HepG2 (cell line): ENCODE results near the gene DGCR2. TPM values are rescaled to one million over a fixed set of nuclear protein-coding genes. Genes with fewer than 3 reads are reported as not detected.
"Not testable (repeated sequence)": the region's sequence is repeated elsewhere in the genome, so short reads cannot be mapped to it uniquely, and the experiment has no call there.

ENCODE experiments used
- ATAC-seq: fragments of 200-7000 bp; cut with Tn5 transposase; 3 replicates; pipeline ENCODE4 v1.9.1; 2020; ENCODE audit warnings: mild to moderate bottlenecking, moderate library complexity
- BruUV-seq: library from RNA; stranded (reverse); fragments of 400-500 nt; replicated peaks from 2 replicates; lab custom pipeline; 2021; lab: Mats Ljungman, UMichigan
- CTCF ChIA-PET: fragments of 300-600 bp; formaldehyde crosslinking; extraction: SDS; loops from one replicate; lab custom pipeline; 2021; ENCODE audit warnings: low total read pairs, inconsistent platforms, low intra/inter-chr PET ratio; lab: Yijun Ruan, JAX
- POLR2A ChIA-PET: fragments of 350-600 bp; sonication (Branson Sonifier 250); formaldehyde crosslinking; loops from one replicate; lab custom pipeline; 2020; ENCODE audit warnings: antibody characterized with exemption, inconsistent platforms; lab: Yijun Ruan, JAX
- DNase-seq: peaks from one replicate; pipeline ENCODE4 v3.0.0-alpha.2; 2015; ENCODE audit warnings: low spot score
- FAIRE-seq: peaks from 3 replicates; lab custom pipeline; 2011; peaks lifted over from hg19 to GRCh38; lab: Jason Lieb, UNC
- H2AFZ ChIP-seq: one replicate; pipeline ENCODE4 v1.6.1; 2011; ENCODE audit warnings: low read length, inconsistent platforms
- H3K27ac ChIP-seq: fragments of 300-600 bp; 3 replicates; pipeline ENCODE4 v1.8.0; 2011; ENCODE audit warnings: mixed run types, mild to moderate bottlenecking, mixed read lengths, low read length, inconsistent platforms; ENCODE audit not compliant: insufficient read depth; ENCODE audit errors: extremely low read length
- H3K27me3 ChIP-seq, 2 experiments: fragments of 200-600 bp in 1 of 2; 2 replicates in 1 of 2; 3 replicates in 1 of 2; pipeline versions ENCODE4 v1.6.0 to v1.8.0; 2011; ENCODE audit warnings: low read length in 2 of 2, mild to moderate bottlenecking in 2 of 2, moderate library complexity in 2 of 2, inconsistent platforms in 1 of 2; ENCODE audit not compliant: insufficient read depth in 2 of 2, control insufficient read depth in 1 of 2
- H3K36me3 ChIP-seq, 2 experiments: fragments of 200-600 bp in 1 of 2; replicated peaks in 1 of 2; 2 replicates in 1 of 2; 3 replicates in 1 of 2; pipeline versions ENCODE4 v1.5.1 to v1.8.0; 2011; ENCODE audit warnings: low read length in 2 of 2, inconsistent platforms in 1 of 2; ENCODE audit not compliant: insufficient read depth in 2 of 2, control insufficient read depth in 1 of 2
- H3K4me1 ChIP-seq: 2 replicates; pipeline ENCODE4 v1.5.1; 2012; ENCODE audit warnings: low read length, inconsistent platforms; ENCODE audit not compliant: insufficient read depth
- H3K4me2 ChIP-seq: 2 replicates; pipeline ENCODE4 v1.6.0; 2011; ENCODE audit warnings: low read depth, low read length, inconsistent platforms
- H3K4me3 ChIP-seq, 3 experiments: fragments of 200-600 bp in 1 of 3; sonication (generic), shearing (Covaris generic) in 1 of 3; replicated peaks in 1 of 3; 2 replicates each; pipeline ENCODE4 v1.5.1; 2011 to 2016; ENCODE audit warnings: low read length in 3 of 3, inconsistent platforms in 2 of 3, low read depth in 2 of 3, mild to moderate bottlenecking in 2 of 3, control low read depth in 1 of 3, mixed read lengths in 1 of 3; ENCODE audit not compliant: insufficient read depth in 1 of 3
- H3K79me2 ChIP-seq: one replicate; pipeline ENCODE4 v1.6.1; 2011; ENCODE audit warnings: low read length, inconsistent platforms; ENCODE audit not compliant: insufficient read depth
- H3K9ac ChIP-seq: 2 replicates; pipeline ENCODE4 v1.6.0; 2011; ENCODE audit warnings: mild to moderate bottlenecking, low read depth, low read length, inconsistent platforms; ENCODE audit not compliant: insufficient read depth
- H3K9me3 ChIP-seq: 2 replicates; pipeline ENCODE4 v1.5.1; 2012; ENCODE audit warnings: mild to moderate bottlenecking, low read length
- H4K20me1 ChIP-seq: 2 replicates; pipeline ENCODE4 v1.6.0; 2011; ENCODE audit warnings: inconsistent platforms, mild to moderate bottlenecking, low read length, moderate library complexity; ENCODE audit not compliant: insufficient read depth
- KDM2A ChIP-seq: sonication (generic); formaldehyde crosslinking; IDR thresholded peaks from 2 replicates; pipeline ENCODE4 v1.4.0; 2020; ENCODE audit warnings: low read depth, missing genetic modification reagents, borderline replicate concordance
- MTA1 ChIP-seq: sonication (generic); formaldehyde crosslinking; IDR thresholded peaks from 2 replicates; pipeline ENCODE4 v1.4.0; 2020; ENCODE audit warnings: missing genetic modification reagents, mild to moderate bottlenecking, borderline replicate concordance
- SCMH1 ChIP-seq: sonication (generic); formaldehyde crosslinking; IDR thresholded peaks from 2 replicates; pipeline ENCODE4 v1.9.0; 2021; ENCODE audit warnings: missing genetic modification reagents, mild to moderate bottlenecking, borderline replicate concordance
- SIN3A ChIP-seq: IDR thresholded peaks from 2 replicates; pipeline ENCODE4 v1.6.1; 2011; ENCODE audit warnings: low read depth, mild to moderate bottlenecking, control low read depth, low read length, borderline replicate concordance
- SSRP1 ChIP-seq: IDR thresholded peaks from 2 replicates; pipeline ENCODE4 v1.6.1; 2016; ENCODE audit warnings: control low read depth
- ZBTB42 ChIP-seq: sonication (generic); formaldehyde crosslinking; IDR thresholded peaks from 2 replicates; pipeline ENCODE4 v1.5.0; 2020; ENCODE audit warnings: mild to moderate bottlenecking, missing genetic modification reagents
- ZNF674 ChIP-seq: sonication (generic); formaldehyde crosslinking; IDR thresholded peaks from 2 replicates; pipeline ENCODE4 v1.5.0; 2020; ENCODE audit warnings: low read depth, mild to moderate bottlenecking, missing genetic modification reagents
- WGBS: methylation state at CpG from one replicate; pipeline ENCODE4 v1.1.6; 2017; ENCODE audit warnings: low lambda C conversion rate; 5-methylcytosine and 5-hydroxymethylcytosine counted together
- in situ Hi-C: cut with HindIII; loops from 2 replicates; pipeline ENCODE4 v1.10.0; 2017; ENCODE audit warnings: low pct_unique_long_range_greater_than_20kb; ENCODE audit not compliant: extremely low pct_ligation_motif_present
- intact Hi-C: fragments of 100-400 bp; cut with micrococcal nuclease; formaldehyde crosslinking; loops from one replicate; pipeline ENCODE4 v1.10.0; 2022; ENCODE audit not compliant: unreplicated experiment
- polyA plus RNA-seq, 8 experiments: library from polyadenylated mRNA; depleted of rRNA in 3 of 8; stranded (reverse) in 7 of 8; unstranded in 1 of 8; fragments of >200 nt; fragmentation: Illumina TruSeq in 4 of 8; extraction: Trizol in 4 of 8; gene quantifications; 2 replicates each; pipeline versions ENCODE4 v1.2.1 to v1.2.3, GENCODE V29; 2011 to 2016; ENCODE audit warnings: low read depth in 4 of 8, missing spikeins in 1 of 8, mixed read lengths in 1 of 8; ENCODE audit not compliant: insufficient read depth in 1 of 8
- total RNA-seq, 5 experiments: library from RNA; depleted of rRNA; stranded (reverse); fragments of >200 nt; fragmentation: Illumina TruSeq; extraction: Trizol; gene quantifications; 2 replicates each; pipeline ENCODE4 v1.2.3, GENCODE V29; 2016; ENCODE audit warnings: low read depth in 1 of 5
- TF ChIP-seq, protein P1 (sequence below): fragments of 450-650 bp; IDR thresholded peaks from 2 replicates; pipeline ENCODE4 v1.6.1; 2017
- TF ChIP-seq, protein P2 (sequence below): sonication (generic); formaldehyde crosslinking; IDR thresholded peaks from 2 replicates; pipeline ENCODE4 v1.4.0; 2020; ENCODE audit warnings: missing genetic modification reagents, borderline replicate concordance
- TF ChIP-seq, protein P3 (sequence below): sonication (generic); formaldehyde crosslinking; IDR thresholded peaks from 2 replicates; pipeline ENCODE4 v1.8.1; 2023; ENCODE audit warnings: mild to moderate bottlenecking, missing genetic modification reagents, borderline replicate concordance
- TF ChIP-seq, protein P4 (sequence below): sonication (generic); formaldehyde crosslinking; IDR thresholded peaks from 2 replicates; pipeline ENCODE4 v1.4.0; 2020; ENCODE audit warnings: mild to moderate bottlenecking, missing genetic modification reagents

Gene DGCR2
- total and polyA plus RNA-seq, 2 of the 13 experiments (the other 11 are each of a cell fraction or from before 2014, with no cell fraction given) = 23.1 to 35.3 TPM

DNA sequence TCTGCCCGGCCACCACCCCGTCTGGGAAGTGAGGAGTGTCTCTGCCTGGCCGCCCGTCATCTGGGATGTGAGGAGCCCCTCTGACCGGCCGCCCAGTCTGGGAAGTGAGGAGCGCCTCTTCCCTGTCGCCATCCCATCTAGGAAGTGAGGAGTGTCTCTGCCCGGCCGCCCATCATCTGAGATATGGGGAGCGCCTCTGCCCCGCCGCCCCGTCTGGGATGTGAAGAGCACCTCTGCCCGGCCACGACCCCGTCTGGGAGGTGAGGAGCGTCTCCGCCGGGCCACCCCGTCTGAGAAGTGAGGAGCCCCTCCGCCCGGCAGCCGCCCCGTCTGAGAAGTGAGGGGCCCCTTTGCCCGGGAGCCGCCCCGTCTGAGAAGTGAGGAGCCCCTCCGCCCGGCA, 38.1 kb downstream of the DGCR2 start:
- DNase-seq, H3K27me3 ChIP-seq, H3K4me3 ChIP-seq, H3K4me2 ChIP-seq, POLR2A ChIA-PET, H2AFZ ChIP-seq, FAIRE-seq, H3K9me3 ChIP-seq, H3K9ac ChIP-seq, H4K20me1 ChIP-seq, CTCF ChIA-PET, H3K79me2 ChIP-seq, ATAC-seq, in situ Hi-C loops, intact Hi-C loops, BruUV-seq, H3K27ac ChIP-seq: not testable (repeated sequence)
- no CpG with 5 or more reads among the region's 30 CpGs for WGBS
- Histone ChIP-seq H3K4me1 (peaks cover 11% of the 10 kb centered on the region), H3K36me3 (peaks cover 5 to 31% of the 10 kb centered on the region in 2 experiments)

DNA sequence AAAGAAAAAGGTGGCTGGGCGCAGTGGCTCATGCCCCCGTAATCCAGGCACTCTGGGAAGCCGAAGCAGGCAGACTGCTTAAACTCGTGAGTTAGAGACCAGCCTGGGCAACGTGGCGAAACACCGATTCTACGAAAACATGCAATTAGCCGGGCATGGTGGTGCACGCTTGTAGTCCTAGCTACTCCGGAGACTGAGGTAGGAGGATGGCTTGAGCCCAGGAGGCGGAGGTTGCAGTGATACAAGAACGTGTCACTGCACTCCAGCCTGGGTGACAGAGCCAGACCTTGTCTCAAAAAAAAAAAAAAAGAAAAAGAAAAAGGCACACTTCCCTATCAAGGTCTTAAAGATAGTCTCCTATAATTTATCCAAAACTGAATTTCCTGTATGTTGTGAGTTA, 39.4 kb downstream of the DGCR2 start:
- H3K4me2 ChIP-seq = no peak overlapping the region
- H3K9me3 ChIP-seq = no peaks in the 10 kb centered on the region
- H3K27ac ChIP-seq = no peak overlapping the region
- H3K4me1 ChIP-seq = peaks cover 6% of the 10 kb centered on the region
- peaks cover 1 to 24% of the 10 kb centered on the region in 2 experiments; a peak in 4 of 5 replicates for H3K36me3 ChIP-seq
- H3K9ac ChIP-seq = no peak overlapping the region
- 82% methylated on average over 13 of the region's 13 CpGs for WGBS
- DNase-seq (no peak), FAIRE-seq (no peak), ATAC-seq (no peak)
- intact Hi-C loops = no loop called here
- CTCF ChIA-PET = no interaction called here
- H3K79me2 ChIP-seq = no peaks in the 10 kb centered on the region
- no TSS peak for BruUV-seq
- H4K20me1 ChIP-seq = 0 out of 2 replicates have a peak, but pooled peaks cover 4% of the 10 kb centered on the region
- H3K4me3 ChIP-seq = no peak overlapping the region
- POLR2A ChIA-PET = no interaction called here
- no peaks in the 10 kb centered on the region for H3K27me3 ChIP-seq
- in situ Hi-C loops = no loop called here
- H2AFZ ChIP-seq = no peak overlapping the region
- TF ChIP-seq, protein P1, sequence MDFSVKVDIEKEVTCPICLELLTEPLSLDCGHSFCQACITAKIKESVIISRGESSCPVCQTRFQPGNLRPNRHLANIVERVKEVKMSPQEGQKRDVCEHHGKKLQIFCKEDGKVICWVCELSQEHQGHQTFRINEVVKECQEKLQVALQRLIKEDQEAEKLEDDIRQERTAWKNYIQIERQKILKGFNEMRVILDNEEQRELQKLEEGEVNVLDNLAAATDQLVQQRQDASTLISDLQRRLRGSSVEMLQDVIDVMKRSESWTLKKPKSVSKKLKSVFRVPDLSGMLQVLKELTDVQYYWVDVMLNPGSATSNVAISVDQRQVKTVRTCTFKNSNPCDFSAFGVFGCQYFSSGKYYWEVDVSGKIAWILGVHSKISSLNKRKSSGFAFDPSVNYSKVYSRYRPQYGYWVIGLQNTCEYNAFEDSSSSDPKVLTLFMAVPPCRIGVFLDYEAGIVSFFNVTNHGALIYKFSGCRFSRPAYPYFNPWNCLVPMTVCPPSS = no peak
- TF ChIP-seq SIN3A (no peak), MTA1 (CRISPR knock-in tag) (no peak), KDM2A (no peak), SSRP1 (CRISPR knock-in tag) (no peak), ZNF674 (no peak), SCMH1 (CRISPR knock-in tag) (no peak), ZBTB42 (CRISPR knock-in tag) (no peak)
- TF ChIP-seq, protein P2, sequence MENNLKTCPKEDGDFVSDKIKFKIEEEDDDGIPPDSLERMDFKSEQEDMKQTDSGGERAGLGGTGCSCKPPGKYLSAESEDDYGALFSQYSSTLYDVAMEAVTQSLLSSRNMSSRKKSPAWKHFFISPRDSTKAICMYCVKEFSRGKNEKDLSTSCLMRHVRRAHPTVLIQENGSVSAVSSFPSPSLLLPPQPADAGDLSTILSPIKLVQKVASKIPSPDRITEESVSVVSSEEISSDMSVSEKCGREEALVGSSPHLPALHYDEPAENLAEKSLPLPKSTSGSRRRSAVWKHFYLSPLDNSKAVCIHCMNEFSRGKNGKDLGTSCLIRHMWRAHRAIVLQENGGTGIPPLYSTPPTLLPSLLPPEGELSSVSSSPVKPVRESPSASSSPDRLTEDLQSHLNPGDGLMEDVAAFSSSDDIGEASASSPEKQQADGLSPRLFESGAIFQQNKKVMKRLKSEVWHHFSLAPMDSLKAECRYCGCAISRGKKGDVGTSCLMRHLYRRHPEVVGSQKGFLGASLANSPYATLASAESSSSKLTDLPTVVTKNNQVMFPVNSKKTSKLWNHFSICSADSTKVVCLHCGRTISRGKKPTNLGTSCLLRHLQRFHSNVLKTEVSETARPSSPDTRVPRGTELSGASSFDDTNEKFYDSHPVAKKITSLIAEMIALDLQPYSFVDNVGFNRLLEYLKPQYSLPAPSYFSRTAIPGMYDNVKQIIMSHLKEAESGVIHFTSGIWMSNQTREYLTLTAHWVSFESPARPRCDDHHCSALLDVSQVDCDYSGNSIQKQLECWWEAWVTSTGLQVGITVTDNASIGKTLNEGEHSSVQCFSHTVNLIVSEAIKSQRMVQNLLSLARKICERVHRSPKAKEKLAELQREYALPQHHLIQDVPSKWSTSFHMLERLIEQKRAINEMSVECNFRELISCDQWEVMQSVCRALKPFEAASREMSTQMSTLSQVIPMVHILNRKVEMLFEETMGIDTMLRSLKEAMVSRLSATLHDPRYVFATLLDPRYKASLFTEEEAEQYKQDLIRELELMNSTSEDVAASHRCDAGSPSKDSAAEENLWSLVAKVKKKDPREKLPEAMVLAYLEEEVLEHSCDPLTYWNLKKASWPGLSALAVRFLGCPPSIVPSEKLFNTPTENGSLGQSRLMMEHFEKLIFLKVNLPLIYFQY (CRISPR knock-in tag) = no peak
- TF ChIP-seq, protein P3, sequence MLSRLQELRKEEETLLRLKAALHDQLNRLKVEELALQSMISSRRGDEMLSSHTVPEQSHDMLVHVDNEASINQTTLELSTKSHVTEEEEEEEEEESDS (CRISPR knock-in tag) = no peak
- TF ChIP-seq, protein P4, sequence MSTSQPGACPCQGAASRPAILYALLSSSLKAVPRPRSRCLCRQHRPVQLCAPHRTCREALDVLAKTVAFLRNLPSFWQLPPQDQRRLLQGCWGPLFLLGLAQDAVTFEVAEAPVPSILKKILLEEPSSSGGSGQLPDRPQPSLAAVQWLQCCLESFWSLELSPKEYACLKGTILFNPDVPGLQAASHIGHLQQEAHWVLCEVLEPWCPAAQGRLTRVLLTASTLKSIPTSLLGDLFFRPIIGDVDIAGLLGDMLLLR (CRISPR knock-in tag) = no peak
